NAMALWA (cell line): ENCODE measurements around the gene SULF2.

ENCODE experiments used
- DNase-seq: peaks from one replicate; pipeline ENCODE4 v3.0.0-alpha.2; 2015; ENCODE audit warnings: low spot score

SULF2 gene

DNA sequence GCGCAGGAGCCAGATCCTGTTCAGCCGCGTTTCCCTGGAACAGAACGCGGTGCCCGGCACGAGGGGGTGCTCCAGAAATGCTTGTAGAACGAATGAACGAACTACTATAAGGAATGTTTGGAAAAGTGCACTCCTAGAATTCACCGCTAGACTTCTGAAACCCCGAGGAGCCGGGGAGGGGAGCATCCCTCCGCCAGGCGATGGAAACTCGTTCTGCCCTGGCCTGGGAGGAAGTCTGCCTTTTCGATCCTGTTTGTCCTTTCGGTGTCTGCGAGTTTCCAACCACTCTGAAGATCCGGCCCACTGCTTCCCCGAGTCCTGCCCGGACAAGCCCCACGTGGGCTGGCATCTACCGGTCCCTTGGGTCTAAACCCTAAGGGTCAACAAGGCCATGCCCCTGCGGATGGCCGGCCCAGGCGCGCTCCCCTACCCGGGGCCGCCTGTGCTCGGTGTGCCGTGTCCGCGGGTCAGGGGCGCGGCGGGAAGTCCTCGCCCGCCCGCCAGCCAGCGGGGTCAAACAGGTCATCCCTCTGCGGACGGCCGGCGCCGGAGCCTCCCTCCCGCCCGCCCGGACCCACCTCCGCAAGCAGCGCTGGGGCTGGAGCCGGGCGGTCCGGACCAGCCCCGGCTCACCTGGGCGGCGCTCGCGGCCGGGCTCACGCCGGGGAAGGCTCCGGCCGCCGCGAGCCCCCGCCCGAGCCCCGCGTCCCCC, 526 bp downstream of the SULF2 start:
- no peak for DNase-seq

GRCh38 chr20:47783828-47784598, 1.3 kb downstream of the SULF2 start:
- DNase-seq = no peak

- no peak for DNase-seq
Observed at GRCh38 chr20:47782920-47783552, 2.2 kb downstream of the SULF2 start.

DNA sequence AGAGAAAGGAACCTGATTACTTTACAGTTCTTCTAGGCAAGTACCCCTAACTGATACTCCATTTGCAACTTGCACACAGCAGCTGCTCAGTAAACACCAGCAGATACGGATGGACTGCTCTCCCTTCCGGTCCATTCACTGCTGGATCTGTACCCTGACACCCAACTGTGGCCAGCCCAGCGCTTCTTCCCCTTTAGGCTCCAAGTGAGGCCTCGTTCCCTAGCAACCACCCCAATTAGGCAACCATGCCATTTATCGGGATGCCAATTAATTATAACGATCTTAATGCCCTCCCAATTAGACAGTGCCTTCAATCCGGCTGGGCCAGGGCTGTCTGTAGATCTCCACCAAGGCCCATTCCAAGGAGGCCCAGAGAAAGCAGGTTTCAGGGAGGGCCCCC, 3.2 kb downstream of the SULF2 start:
- DNase-seq = no peak

- no peak for DNase-seq
Observed at GRCh38 chr20:47781632-47782031, 3.6 kb downstream of the SULF2 start.

DNA sequence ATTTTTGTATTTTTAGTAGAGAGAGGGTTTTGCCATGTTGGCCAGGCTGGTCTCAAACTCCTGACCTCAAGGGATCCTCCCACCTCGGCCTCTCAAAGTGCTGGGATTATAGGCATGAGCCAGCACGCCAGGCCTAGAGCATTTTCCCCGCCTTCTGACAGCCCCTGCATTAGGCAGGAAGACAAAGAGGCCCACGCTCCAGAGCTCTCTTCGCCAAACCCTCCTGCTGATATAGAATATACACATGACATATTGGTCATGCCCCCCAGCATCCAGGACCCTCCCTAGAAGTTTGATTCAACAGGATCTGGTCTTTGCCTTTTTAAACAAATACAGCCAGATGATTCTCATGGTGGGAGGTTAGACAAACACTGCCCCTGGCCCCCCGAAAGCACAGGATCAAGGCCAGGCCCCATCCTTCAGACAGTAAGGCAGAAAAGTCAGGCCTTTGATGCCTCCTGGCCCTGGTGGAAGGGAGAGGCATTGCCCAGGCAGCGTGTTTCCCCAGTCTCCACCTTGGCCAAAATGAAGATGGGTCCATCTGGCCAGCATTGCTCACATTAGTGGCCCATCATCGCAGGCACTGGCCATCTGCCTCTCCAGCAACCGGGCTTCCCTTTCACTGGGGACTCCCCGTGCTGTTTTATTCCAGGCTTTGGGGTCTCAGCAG, 4.4 kb downstream of the SULF2 start:
- DNase-seq = no peak

DNA sequence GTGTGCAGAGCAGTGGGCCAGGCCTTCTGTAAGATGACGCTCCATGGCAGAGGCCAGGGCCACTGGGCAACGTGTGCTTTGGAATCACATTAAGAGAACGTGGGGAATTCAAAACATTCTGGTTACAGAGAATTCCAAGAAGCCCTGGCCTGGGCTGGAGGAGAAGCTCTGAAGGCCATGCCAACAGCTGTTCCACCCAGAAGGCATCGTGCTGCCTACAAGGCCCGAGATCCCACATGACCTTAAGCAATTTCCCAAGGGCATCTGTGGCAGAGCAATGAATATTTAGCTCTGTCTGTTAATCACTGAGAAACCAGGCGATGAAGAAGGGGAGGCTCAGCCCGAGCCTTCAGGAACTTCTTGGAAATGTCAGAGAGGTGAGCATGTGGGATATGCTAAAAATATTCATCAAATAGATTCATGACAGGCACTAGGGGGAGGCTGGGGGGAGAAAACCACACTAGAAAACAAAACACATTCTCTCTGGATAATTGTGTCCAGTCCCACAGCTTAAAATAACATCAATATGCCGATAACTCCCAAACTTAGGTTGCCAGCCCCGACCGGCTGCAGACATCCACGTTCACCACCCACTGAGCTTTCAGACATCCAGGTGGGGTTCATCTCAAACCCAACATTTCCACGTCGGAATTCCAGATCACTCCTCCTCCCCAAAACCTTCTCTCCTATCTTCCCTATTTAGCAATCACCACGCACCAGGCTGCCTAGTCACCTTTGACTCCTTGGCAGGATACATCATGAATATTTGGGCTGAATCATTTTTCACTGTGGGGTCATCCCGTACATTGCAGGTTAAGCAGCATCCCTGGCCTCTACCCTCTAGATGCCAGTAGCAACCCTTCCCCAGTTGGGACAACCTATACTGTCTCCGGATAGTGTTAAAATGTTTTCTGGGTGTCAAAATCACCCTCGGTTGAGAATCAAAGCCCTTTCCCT, 6.6 kb downstream of the SULF2 start:
- no peak for DNase-seq

DNA sequence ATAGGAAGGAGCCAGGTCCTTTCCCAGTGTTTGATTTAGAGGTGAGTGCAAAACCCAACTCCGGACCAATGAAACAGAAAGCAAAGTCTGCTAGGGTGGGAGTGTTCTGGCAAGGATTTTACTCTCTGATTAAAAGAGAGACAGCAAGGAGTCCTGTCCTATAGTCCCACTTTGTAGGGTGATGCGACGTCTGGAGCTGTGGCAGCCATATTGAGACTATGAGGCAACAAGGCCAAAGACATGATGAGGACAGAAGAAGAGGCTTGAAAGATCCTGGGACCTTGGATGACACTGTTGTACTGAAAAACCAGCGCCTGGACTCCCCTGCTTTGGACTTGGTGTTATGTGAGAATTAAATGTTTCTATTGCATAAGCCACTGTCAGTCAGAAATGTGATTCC, 8.1 kb downstream of the SULF2 start:
- no peak for DNase-seq

DNA sequence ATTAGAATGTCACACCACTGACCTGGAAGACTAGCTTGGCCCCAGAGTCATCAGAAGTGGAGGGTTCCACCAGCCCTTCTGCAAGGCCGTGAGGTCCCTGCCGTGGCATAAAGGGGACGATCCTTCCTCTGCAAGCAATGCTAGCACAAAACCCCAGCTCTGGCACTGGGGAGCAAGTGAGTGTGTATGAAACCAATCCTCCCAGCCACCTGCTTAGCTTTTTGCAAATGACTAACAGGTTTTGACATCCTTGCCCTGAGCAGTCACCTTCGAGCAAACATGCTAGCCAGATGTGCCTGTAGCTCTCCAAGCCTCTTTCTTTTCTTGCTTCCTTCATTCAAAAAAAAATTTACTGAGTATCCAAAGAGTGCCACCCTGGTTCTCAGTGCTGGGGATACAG, 8.6 kb downstream of the SULF2 start:
- no peak for DNase-seq

GRCh38 chr20:47775841-47776240, 9.4 kb downstream of the SULF2 start:
- no peak for DNase-seq

- DNase-seq = no peak
Observed at GRCh38 chr20:47775039-47775438, 10.2 kb downstream of the SULF2 start.

DNA sequence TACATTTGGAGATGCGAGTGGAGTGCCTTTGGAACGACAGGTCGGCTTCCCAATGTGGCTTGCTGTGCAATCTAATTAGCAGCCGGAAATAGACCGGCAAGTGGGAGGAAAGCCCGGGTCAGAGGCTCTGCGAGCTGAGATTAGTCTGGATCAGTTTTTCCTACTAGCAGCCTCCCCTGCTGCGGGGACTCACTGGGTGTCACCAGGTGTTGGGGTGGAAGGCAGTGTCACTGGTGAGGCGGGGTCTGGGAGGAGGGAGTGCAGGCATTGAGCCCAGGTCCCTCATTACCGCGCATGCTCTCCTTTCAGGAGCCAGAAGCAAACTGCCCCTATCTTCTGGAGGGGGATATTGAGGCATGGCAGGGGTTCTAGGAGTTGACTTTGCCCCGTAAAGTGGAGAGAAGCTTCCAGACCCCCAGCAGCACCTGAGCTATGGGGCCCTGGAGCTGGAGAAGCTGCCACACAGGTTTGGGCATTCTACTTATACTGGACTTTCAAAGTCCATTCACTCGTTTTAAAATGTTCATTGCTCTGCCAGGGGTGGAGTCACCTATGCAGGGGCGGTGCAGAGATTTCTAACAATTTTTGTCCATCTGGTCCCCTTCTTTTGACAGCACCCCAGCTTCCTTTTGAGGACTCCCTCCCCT, 11.0 kb downstream of the SULF2 start:
- DNase-seq = no peak

DNA sequence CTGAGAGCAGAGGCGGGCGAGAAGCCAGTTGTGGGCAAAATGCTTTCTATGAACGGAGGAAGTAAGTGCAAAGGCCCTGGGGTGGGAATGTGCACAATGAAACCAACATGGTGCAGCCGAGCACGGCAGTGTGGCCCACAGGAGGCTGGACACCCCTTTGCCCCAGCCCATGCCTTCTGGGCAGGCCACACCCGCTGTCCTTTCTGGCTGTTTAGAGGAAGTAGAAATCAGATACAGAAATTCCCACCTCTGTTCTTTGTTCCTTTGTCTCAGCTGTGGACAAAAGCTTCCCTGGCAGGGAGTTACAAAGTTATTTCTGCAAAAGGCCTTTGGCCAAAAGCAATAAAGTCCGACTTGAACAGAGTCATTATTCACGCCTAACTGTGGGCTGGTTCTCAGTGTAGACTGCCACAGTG, 11.9 kb downstream of the SULF2 start:
- no peak for DNase-seq

- no peak for DNase-seq
Observed at GRCh38 chr20:47770935-47771334, 14.3 kb downstream of the SULF2 start.

DNA sequence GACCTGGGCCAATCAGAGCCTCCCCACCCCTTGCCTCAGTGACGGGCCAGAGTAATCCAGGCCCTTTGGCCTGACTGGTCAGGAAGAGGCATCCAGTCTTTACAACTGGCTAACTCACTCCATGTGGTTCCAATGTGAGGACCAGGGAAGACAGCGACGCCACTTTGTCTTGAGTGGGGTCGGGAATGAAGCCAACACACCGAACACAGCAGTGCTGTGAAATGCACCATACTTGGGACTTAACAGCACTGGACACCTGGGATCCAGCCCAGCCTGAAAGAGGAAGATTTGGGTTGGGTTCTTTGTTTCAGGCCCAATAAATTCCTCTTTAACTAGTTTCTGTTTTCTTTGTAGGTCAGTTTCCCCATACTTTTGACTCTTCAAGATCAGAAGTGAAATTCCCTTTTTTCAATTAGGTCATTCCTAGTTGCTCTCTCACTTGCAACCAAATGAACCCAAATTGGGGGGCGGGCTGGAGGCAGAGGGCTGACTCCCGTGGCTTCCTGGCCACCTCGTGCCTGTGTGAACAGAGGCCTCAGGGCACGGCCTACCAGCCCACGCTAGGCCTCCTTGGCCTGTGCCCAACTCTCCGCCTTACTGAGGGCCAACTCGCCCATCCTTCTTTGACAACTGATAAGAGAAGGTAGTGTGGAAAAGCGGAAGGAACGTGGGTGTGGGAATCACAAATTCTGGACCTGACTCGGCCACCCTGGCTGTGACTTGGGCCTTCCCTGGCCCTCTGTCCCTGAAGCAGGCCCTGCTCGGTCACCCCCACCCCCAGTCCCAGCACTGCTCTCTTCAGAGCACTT, 17.1 kb downstream of the SULF2 start:
- DNase-seq = no peak

DNA sequence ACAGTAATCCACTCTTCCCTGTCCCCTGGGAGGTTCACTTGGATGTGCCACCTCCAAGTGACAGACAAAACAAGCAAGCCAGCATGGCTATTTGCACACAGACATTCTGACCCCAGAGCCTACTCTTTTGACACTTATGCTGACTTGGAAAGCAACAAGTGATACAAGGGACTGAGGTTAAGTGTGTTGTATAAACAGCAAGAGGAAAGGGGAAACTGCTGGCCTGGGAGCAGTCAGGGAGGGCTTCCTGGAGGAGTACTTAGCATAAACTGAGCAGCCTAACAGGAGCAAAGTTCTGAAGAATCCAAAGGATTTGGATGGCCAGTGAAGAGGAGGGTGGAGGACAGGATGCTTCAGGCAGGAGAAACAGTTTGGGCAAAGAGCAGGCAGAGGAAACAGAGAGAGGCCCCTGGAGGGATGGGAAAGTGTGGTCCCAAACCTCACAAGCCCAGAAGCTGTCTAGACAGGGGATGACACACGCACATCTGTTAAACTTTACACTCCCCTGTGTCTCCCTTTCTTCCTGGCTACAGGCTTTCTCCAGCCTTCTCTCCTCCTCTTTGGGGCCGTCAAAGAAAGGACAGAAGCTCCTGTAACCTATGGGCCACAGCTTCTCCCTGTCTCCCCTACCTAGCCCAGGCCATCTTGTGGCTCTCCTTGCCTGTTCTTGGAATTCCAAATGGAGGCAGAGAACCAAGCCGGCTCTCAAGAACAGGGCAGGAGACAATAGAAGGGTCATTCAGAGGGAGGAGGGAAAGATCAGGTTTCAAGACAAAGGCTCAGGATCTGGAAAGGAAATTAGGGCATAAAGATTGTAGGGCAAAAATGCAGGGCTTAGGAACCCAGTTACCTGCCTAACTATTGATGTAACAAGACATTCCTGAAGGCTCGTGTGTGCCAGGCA, 19.3 kb downstream of the SULF2 start:
- DNase-seq = no peak

GRCh38 chr20:47765271-47765670, 20.0 kb downstream of the SULF2 start:
- no peak for DNase-seq

GRCh38 chr20:47764154-47764733, 21.0 kb downstream of the SULF2 start:
- peak; percentile 76 for DNase-seq
